Activated naive CD4-positive, alpha-beta T cell treated with anti-CD3 and anti-CD28 coated beads, Interleukin-2, amount 10 ng/mL, durations not matched to agents 7 days and 5 days (primary cell): Measurements from ENCODE around the gene FBXO15.

Experiments used
- CTCF ChIA-PET: fragments of 350-600 bp; sonication (Branson Sonifier 250); formaldehyde crosslinking; loops from one replicate; lab custom pipeline; 2021; ENCODE audit warnings: antibody characterized with exemption; lab: Charles Lee
- DNase-seq: peaks from one replicate; pipeline ENCODE4 v3.0.0-alpha.2; 2020
- H3K27ac Mint-ChIP-seq: one replicate; pipeline ENCODE4 v1.8.0; 2021; ENCODE audit warnings: mild to moderate bottlenecking, moderate library complexity, mixed read lengths
- H3K27me3 Mint-ChIP-seq: one replicate; pipeline ENCODE4 v1.8.0; 2021; ENCODE audit warnings: mild to moderate bottlenecking, mixed read lengths
- H3K36me3 Mint-ChIP-seq: one replicate; pipeline ENCODE4 v1.8.0; 2021; ENCODE audit warnings: mixed read lengths
- H3K4me1 Mint-ChIP-seq: one replicate; pipeline ENCODE4 v1.8.0; 2021; ENCODE audit warnings: mixed read lengths
- H3K4me3 Mint-ChIP-seq: one replicate; pipeline ENCODE4 v1.8.0; 2021; ENCODE audit warnings: mild to moderate bottlenecking, moderate library complexity, mixed read lengths
- H3K9me3 Mint-ChIP-seq: one replicate; pipeline ENCODE4 v1.8.0; 2021; ENCODE audit warnings: mixed read lengths

The FBXO15 gene

GRCh38 chr18:74116633-74117554 is 30.7 kb downstream of the FBXO15 start:
- H3K27me3 Mint-ChIP-seq, result no peaks in the 10 kb centered on the region
- H3K36me3 Mint-ChIP-seq, result no peaks in the 10 kb centered on the region
- DNase-seq, result peak; percentile 54
- H3K4me1 Mint-ChIP-seq, result peaks cover 9% of the 10 kb centered on the region
- H3K27ac Mint-ChIP-seq, result no peak overlapping the region
- CTCF ChIA-PET, result interaction anchor here (0.6 to 8.1 kb wide), 14 partner anchors 14 to 98 kb away, joined by 3 to 75 read pairs (median 5); no protein-coding TSS in a partner anchor
- H3K9me3 Mint-ChIP-seq, result peaks cover 5% of the 10 kb centered on the region
- H3K4me3 Mint-ChIP-seq, result no peak overlapping the region

GRCh38 chr18:74115046-74115445 is 32.6 kb downstream of the FBXO15 start:
- peaks cover 18% of the 10 kb centered on the region for H3K4me1 Mint-ChIP-seq
- no peak for DNase-seq
- no peaks in the 10 kb centered on the region for H3K27me3 Mint-ChIP-seq
- no peaks in the 10 kb centered on the region for H3K36me3 Mint-ChIP-seq
- H3K4me3 Mint-ChIP-seq, result no peak overlapping the region
- CTCF ChIA-PET, result interaction anchor here (1.1 to 8.1 kb wide), 5 partner anchors 18 to 77 kb away, joined by 3 to 75 read pairs (median 4); no protein-coding TSS in a partner anchor
- peaks cover 6% of the 10 kb centered on the region for H3K9me3 Mint-ChIP-seq
- no peak overlapping the region for H3K27ac Mint-ChIP-seq

- no peak overlapping the region for H3K27ac Mint-ChIP-seq
- H3K4me1 Mint-ChIP-seq, result peaks cover 25% of the 10 kb centered on the region
- DNase-seq, result no peak
- CTCF ChIA-PET, result interaction anchor here (1.1 to 8.1 kb wide), 5 partner anchors 17 to 74 kb away, joined by 3 to 75 read pairs (median 4); no protein-coding TSS in a partner anchor
- H3K27me3 Mint-ChIP-seq, result no peaks in the 10 kb centered on the region
- peaks cover 12% of the 10 kb centered on the region for H3K9me3 Mint-ChIP-seq
- no peak overlapping the region for H3K4me3 Mint-ChIP-seq
- H3K36me3 Mint-ChIP-seq, result peaks cover under 1% of the 10 kb centered on the region
Measured at GRCh38 chr18:74114116-74114515, 33.5 kb downstream of the FBXO15 start.

GRCh38 chr18:74113711-74114110 is 33.9 kb downstream of the FBXO15 start:
- Mint-ChIP-seq H3K27me3 (no peaks in the 10 kb centered on the region), H3K4me1 (peaks cover 29% of the 10 kb centered on the region), H3K27ac (no peak overlapping the region), H3K4me3 (no peak overlapping the region), H3K9me3 (peaks cover 14% of the 10 kb centered on the region), H3K36me3 (peaks cover 3% of the 10 kb centered on the region)
- no peak for DNase-seq
- CTCF ChIA-PET, result interaction anchor here (1.1 to 8.1 kb wide), 5 partner anchors 17 to 73 kb away, joined by 3 to 75 read pairs (median 4); no protein-coding TSS in a partner anchor

GRCh38 chr18:74110976-74111375 is 36.7 kb downstream of the FBXO15 start:
- DNase-seq, result no peak
- H3K9me3 Mint-ChIP-seq, result peaks cover 20% of the 10 kb centered on the region
- CTCF ChIA-PET, result interaction anchor here (1.0 to 8.1 kb wide), 3 partner anchors 28 to 71 kb away, joined by 3 to 75 read pairs (median 3); no protein-coding TSS in a partner anchor
- peaks cover 7% of the 10 kb centered on the region for H3K36me3 Mint-ChIP-seq
- no peaks in the 10 kb centered on the region for H3K27me3 Mint-ChIP-seq
- no peak overlapping the region for H3K4me3 Mint-ChIP-seq
- H3K4me1 Mint-ChIP-seq, result peaks cover 44% of the 10 kb centered on the region
- H3K27ac Mint-ChIP-seq, result no peak overlapping the region

GRCh38 chr18:74110149-74110548 is 37.5 kb downstream of the FBXO15 start:
- H3K4me1 Mint-ChIP-seq, result peaks cover 44% of the 10 kb centered on the region
- no peak overlapping the region for H3K4me3 Mint-ChIP-seq
- peaks cover 20% of the 10 kb centered on the region for H3K9me3 Mint-ChIP-seq
- no peak overlapping the region for H3K27ac Mint-ChIP-seq
- CTCF ChIA-PET, result interaction anchor here (8.1 kb wide), 1 partner anchor 27 kb away, joined by 75 read pairs; no protein-coding TSS in a partner anchor
- DNase-seq, result no peak
- no peaks in the 10 kb centered on the region for H3K27me3 Mint-ChIP-seq
- H3K36me3 Mint-ChIP-seq, result peaks cover 7% of the 10 kb centered on the region

GRCh38 chr18:74108460-74108859 is 39.2 kb downstream of the FBXO15 start:
- Mint-ChIP-seq H3K9me3 (peaks cover 20% of the 10 kb centered on the region), H3K36me3 (peaks cover 7% of the 10 kb centered on the region), H3K27me3 (no peaks in the 10 kb centered on the region), H3K27ac (peak overlapping the region; percentile 76), H3K4me1 (peaks cover 35% of the 10 kb centered on the region), H3K4me3 (no peak overlapping the region)
- CTCF ChIA-PET, result no interaction called here
- DNase-seq, result no peak

GRCh38 chr18:74097803-74098202 is 49.8 kb downstream of the FBXO15 start:
- H3K4me3 Mint-ChIP-seq, result no peak overlapping the region
- CTCF ChIA-PET, result interaction anchor here (1.1 to 1.2 kb wide), 2 partner anchors 15 to 21 kb away, joined by 3 to 5 read pairs; no protein-coding TSS in a partner anchor
- peaks cover 4% of the 10 kb centered on the region for H3K4me1 Mint-ChIP-seq
- peaks cover 8% of the 10 kb centered on the region for H3K27me3 Mint-ChIP-seq
- no peaks in the 10 kb centered on the region for H3K36me3 Mint-ChIP-seq
- H3K27ac Mint-ChIP-seq, result no peak overlapping the region
- DNase-seq, result no peak
- no peaks in the 10 kb centered on the region for H3K9me3 Mint-ChIP-seq

GRCh38 chr18:74092922-74093321 is 54.7 kb downstream of the FBXO15 start:
- Mint-ChIP-seq H3K27me3 (no peaks in the 10 kb centered on the region), H3K4me3 (no peak overlapping the region), H3K27ac (no peak overlapping the region), H3K9me3 (no peaks in the 10 kb centered on the region), H3K36me3 (no peaks in the 10 kb centered on the region), H3K4me1 (peaks cover 4% of the 10 kb centered on the region)
- CTCF ChIA-PET, result interaction anchor here (1.5 kb wide), 1 partner anchor 22 kb away, joined by 4 read pairs; no protein-coding TSS in a partner anchor
- DNase-seq, result no peak

GRCh38 chr18:74084184-74084855 is 63.3 kb downstream of the FBXO15 start:
- Mint-ChIP-seq H3K9me3 (no peaks in the 10 kb centered on the region), H3K4me3 (no peak overlapping the region), H3K27me3 (no peaks in the 10 kb centered on the region), H3K4me1 (peaks cover 18% of the 10 kb centered on the region), H3K36me3 (no peaks in the 10 kb centered on the region), H3K27ac (no peak overlapping the region)
- CTCF ChIA-PET, result interaction anchor here (0.9 to 2.9 kb wide), 6 partner anchors 11 to 35 kb away, joined by 3 to 75 read pairs (median 15); no protein-coding TSS in a partner anchor
- DNase-seq, result no peak

- CTCF ChIA-PET, result interaction anchor here (0.9 to 2.9 kb wide), 16 partner anchors 10 to 410 kb away, joined by 3 to 75 read pairs (median 8); no protein-coding TSS in a partner anchor
- no peak overlapping the region for H3K4me3 Mint-ChIP-seq
- H3K27ac Mint-ChIP-seq, result peak overlapping the region; percentile 88
Measured at GRCh38 chr18:74083557-74083952, 64.1 kb downstream of the FBXO15 start.

GRCh38 chr18:74082742-74083556 is 64.7 kb downstream of the FBXO15 start:
- Mint-ChIP-seq H3K36me3 (no peaks in the 10 kb centered on the region), H3K9me3 (no peaks in the 10 kb centered on the region), H3K4me1 (peaks cover 18% of the 10 kb centered on the region), H3K27me3 (no peaks in the 10 kb centered on the region), H3K27ac (peak overlapping the region; percentile 88), H3K4me3 (peak overlapping the region; percentile 55)
- CTCF ChIA-PET, result interaction anchor here (0.7 to 2.9 kb wide), 25 partner anchors 9 to 469 kb away, joined by 3 to 75 read pairs (median 5); no protein-coding TSS in a partner anchor
- peak; percentile 47 for DNase-seq

More at GRCh38 chr18:74083557-74083952, 64.1 kb downstream of the FBXO15 start:
- DNase-seq, result no peak
- Mint-ChIP-seq H3K36me3 (no peaks in the 10 kb centered on the region), H3K4me1 (peaks cover 18% of the 10 kb centered on the region), H3K27me3 (no peaks in the 10 kb centered on the region), H3K9me3 (no peaks in the 10 kb centered on the region)
